ENCODE measurements around the gene ZDHHC17. TPM values are rescaled to one million over a fixed set of nuclear protein-coding genes. Genes with fewer than 3 reads are reported as not detected.

The ZDHHC17 gene
- total RNA-seq, 1 experiment from 2014 or later: 35.3 TPM

DNA sequence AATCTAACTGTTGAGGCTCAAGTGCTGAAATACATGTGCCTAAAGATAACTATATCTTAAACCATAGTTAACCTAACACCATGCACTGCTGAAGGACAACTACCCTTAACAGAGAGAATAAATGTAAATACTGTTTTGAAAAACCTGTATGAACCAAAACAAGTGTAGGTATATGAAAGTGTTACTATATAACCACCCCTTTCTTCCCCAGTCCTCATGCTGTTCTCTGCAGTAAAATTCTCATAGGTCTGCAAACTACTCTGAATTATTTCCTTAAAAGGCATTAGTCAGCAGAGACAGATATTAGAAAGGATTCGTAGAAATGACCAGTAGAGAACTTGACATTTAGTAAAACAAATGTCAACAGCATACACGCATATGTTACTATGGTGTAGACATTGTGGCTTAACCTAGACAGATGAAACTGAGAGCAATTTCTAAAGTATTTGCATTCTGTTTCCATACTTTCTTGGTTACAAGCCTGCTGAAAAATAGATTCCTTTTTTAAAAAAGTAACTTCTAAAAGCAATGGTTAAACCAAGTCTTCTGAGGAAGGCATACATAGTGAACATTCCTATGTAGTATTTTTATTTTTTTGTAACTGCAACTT lies 101.0 kb downstream of the ZDHHC17 start:
- ChIA-PET CTCF (no interaction called here), POLR2A (ENCODE audit: unreplicated experiment) (no interaction called here)
- no peaks in the 10 kb centered on the region for H3F3A ChIP-seq (ENCODE audit: low read length, unreplicated experiment)
- H3K36me3 ChIP-seq (ENCODE audit: low read depth, low read length): no peaks in the 10 kb centered on the region; the same call in 1 of the 2 replicates
- BruUV-seq (replicated peaks): no TSS peak
- H3K4me1 ChIP-seq (ENCODE audit: insufficient read depth, low read length): no peaks in the 10 kb centered on the region
- no peak overlapping the region for H3K27ac ChIP-seq (ENCODE audit: low read length)
- intact Hi-C loops (cut with micrococcal nuclease): no loop called here
- H2AFZ ChIP-seq (ENCODE audit: low read length): no peak overlapping the region
- DNase-seq (no peak), ATAC-seq (no peak)
- no peaks in the 10 kb centered on the region for H3K9me3 ChIP-seq (ENCODE audit: low read length)
- no peaks in the 10 kb centered on the region for H4K20me1 ChIP-seq (ENCODE audit: low read length)
- no peak overlapping the region for H3K4me2 ChIP-seq (ENCODE audit: low read length)
- no peaks in the 10 kb centered on the region for H3K27me3 ChIP-seq (ENCODE audit: low read length)
- H3K9ac ChIP-seq (ENCODE audit: low read length): no peak overlapping the region
- TF ChIP-seq EZH2phosphoT487 (IDR thresholded peaks at IDR 0.05; ENCODE audit: borderline replicate concordance, low read length) (no peak), EZH2 (IDR thresholded peaks at IDR 0.05; ENCODE audit: low read length, unreplicated experiment) (no peak)
- TF ChIP-seq, protein P1, sequence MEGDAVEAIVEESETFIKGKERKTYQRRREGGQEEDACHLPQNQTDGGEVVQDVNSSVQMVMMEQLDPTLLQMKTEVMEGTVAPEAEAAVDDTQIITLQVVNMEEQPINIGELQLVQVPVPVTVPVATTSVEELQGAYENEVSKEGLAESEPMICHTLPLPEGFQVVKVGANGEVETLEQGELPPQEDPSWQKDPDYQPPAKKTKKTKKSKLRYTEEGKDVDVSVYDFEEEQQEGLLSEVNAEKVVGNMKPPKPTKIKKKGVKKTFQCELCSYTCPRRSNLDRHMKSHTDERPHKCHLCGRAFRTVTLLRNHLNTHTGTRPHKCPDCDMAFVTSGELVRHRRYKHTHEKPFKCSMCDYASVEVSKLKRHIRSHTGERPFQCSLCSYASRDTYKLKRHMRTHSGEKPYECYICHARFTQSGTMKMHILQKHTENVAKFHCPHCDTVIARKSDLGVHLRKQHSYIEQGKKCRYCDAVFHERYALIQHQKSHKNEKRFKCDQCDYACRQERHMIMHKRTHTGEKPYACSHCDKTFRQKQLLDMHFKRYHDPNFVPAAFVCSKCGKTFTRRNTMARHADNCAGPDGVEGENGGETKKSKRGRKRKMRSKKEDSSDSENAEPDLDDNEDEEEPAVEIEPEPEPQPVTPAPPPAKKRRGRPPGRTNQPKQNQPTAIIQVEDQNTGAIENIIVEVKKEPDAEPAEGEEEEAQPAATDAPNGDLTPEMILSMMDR (conservative IDR thresholded peaks at IDR 0.05; ENCODE audit: low read depth, low read length): no peak
- no peaks in the 10 kb centered on the region for H3K79me2 ChIP-seq (ENCODE audit: low read length)
- H3K9me2 ChIP-seq (replicated peaks; ENCODE audit: low read length): no peaks in the 10 kb centered on the region
- no peak overlapping the region for H3K4me3 ChIP-seq (ENCODE audit: low read length)

DNA sequence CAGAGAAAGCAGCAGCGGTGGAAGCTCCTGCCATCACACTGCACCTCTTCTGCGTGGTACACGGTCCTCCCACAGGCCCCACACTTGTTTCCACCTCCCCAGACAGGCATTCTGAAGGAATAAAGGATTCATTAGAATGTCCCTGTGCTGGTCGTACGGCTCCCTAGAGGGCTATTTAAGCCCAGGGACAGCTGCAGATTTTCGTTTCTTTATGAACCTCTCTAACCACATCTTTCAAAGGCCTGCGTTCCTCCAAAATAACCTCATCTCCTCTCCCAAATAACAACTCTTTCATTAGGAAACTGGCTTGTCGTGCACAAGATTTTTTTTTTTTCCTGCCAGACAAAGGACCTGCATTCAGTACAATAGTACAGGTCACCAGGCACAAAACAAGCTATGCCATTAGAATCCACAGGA lies 102.2 kb downstream of the ZDHHC17 start:
- BruUV-seq (replicated peaks): no TSS peak
- TF ChIP-seq EZH2phosphoT487 (IDR thresholded peaks at IDR 0.05; ENCODE audit: borderline replicate concordance, low read length): no peak
- TF ChIP-seq EZH2 (IDR thresholded peaks at IDR 0.05; ENCODE audit: low read length, unreplicated experiment): no peak
- TF ChIP-seq, protein P1 (conservative IDR thresholded peaks at IDR 0.05; ENCODE audit: low read depth, low read length): no peak
- CTCF ChIA-PET: no interaction called here
- H3K27me3 ChIP-seq (ENCODE audit: low read length): no peaks in the 10 kb centered on the region
- no peak overlapping the region for H3K4me3 ChIP-seq (ENCODE audit: low read length)
- no peaks in the 10 kb centered on the region for H3K9me2 ChIP-seq (replicated peaks; ENCODE audit: low read length)
- ATAC-seq: no peak
- H3K79me2 ChIP-seq (ENCODE audit: low read length): no peaks in the 10 kb centered on the region
- POLR2A ChIA-PET (ENCODE audit: unreplicated experiment): no interaction called here
- H3F3A ChIP-seq (ENCODE audit: low read length, unreplicated experiment): no peaks in the 10 kb centered on the region
- intact Hi-C loops (cut with micrococcal nuclease): no loop called here
- H4K20me1 ChIP-seq (ENCODE audit: low read length): no peaks in the 10 kb centered on the region
- no peak overlapping the region for H3K9ac ChIP-seq (ENCODE audit: low read length)
- H3K4me1 ChIP-seq (ENCODE audit: insufficient read depth, low read length): no peaks in the 10 kb centered on the region
- H3K36me3 ChIP-seq (ENCODE audit: low read depth, low read length): no peaks in the 10 kb centered on the region
- no peak overlapping the region for H3K27ac ChIP-seq (ENCODE audit: low read length)
- no peak overlapping the region for H2AFZ ChIP-seq (ENCODE audit: low read length)
- H3K4me2 ChIP-seq (ENCODE audit: low read length): no peak overlapping the region
- no peaks in the 10 kb centered on the region for H3K9me3 ChIP-seq (ENCODE audit: low read length)
- no peak for DNase-seq

DNA sequence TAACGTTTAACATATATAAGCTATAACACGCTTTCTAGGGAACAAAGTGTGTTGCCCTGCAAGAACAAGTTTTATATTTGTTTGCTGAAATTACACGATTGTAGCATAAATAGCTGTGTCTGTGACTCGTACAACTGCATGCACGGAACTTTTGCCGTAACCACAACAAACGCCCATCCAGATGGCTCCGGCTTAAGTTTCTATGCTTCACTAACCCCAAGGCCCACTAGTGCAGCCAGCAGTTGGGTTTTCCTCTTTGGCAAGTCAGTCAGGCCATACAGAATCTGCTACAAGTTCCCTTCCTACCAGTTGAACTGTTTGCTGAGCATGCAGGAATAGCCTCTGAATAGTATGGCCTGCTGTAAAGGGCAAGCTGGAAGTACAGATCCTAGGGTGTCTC lies 102.8 kb downstream of the ZDHHC17 start:
- Histone ChIP-seq H3K9me2 (replicated peaks; ENCODE audit: low read length) (no peaks in the 10 kb centered on the region), H3K9me3 (ENCODE audit: low read length) (no peaks in the 10 kb centered on the region), H4K20me1 (ENCODE audit: low read length) (no peaks in the 10 kb centered on the region), H3K9ac (ENCODE audit: low read length) (no peak overlapping the region), H3K27ac (ENCODE audit: low read length) (no peak overlapping the region), H3K79me2 (ENCODE audit: low read length) (no peaks in the 10 kb centered on the region), H3K4me3 (ENCODE audit: low read length) (no peak overlapping the region), H3K36me3 (ENCODE audit: low read depth, low read length) (no peaks in the 10 kb centered on the region), H3F3A (ENCODE audit: low read length, unreplicated experiment) (no peaks in the 10 kb centered on the region), H3K4me2 (ENCODE audit: low read length) (no peak overlapping the region), H3K4me1 (ENCODE audit: insufficient read depth, low read length) (no peaks in the 10 kb centered on the region), H3K27me3 (ENCODE audit: low read length) (no peaks in the 10 kb centered on the region), H2AFZ (ENCODE audit: low read length) (no peak overlapping the region)
- no peak for DNase-seq
- no peak for ATAC-seq
- CTCF ChIA-PET: no interaction called here
- POLR2A ChIA-PET (ENCODE audit: unreplicated experiment): no interaction called here
- TF ChIP-seq, protein P1 (conservative IDR thresholded peaks at IDR 0.05; ENCODE audit: low read depth, low read length): no peak
- no peak for TF ChIP-seq EZH2 (IDR thresholded peaks at IDR 0.05; ENCODE audit: low read length, unreplicated experiment)
- no peak for TF ChIP-seq EZH2phosphoT487 (IDR thresholded peaks at IDR 0.05; ENCODE audit: borderline replicate concordance, low read length)
- BruUV-seq (replicated peaks): no TSS peak
- intact Hi-C loops (cut with micrococcal nuclease): no loop called here

All from PC-3 (cell line).